GM12878 (cell line): ENCODE measurements around the gene PUDP.

Experiments used
- HDGF ChIP-seq: fragments of 450-650 bp; IDR thresholded peaks from 2 replicates; pipeline ENCODE4 v1.6.1; 2016; ENCODE audit warnings: antibody characterized with exemption
- IKZF1 ChIP-seq: fragments of 450-650 bp; conservative IDR thresholded peaks from 2 replicates; pipeline ENCODE4 v1.6.1; 2017; ENCODE audit warnings: antibody characterized with exemption, mild to moderate bottlenecking
- POLR2AphosphoS5 ChIP-seq: IDR thresholded peaks from 2 replicates; pipeline ENCODE4 v1.6.1; 2011; ENCODE audit warnings: mild to moderate bottlenecking, low read length, inconsistent platforms
- TF ChIP-seq, protein P1 (sequence below), 3 experiments: IDR thresholded peaks in 2 of 3; conservative IDR thresholded peaks in 1 of 3; 2 replicates each; pipeline ENCODE4 v1.5.1; 2011; ENCODE audit warnings: low read depth in 3 of 3, low read length in 3 of 3, mild to moderate bottlenecking in 3 of 3, control low read depth in 2 of 3, moderate library complexity in 2 of 3, inconsistent platforms in 1 of 3, mixed read lengths in 1 of 3; ENCODE audit not compliant: control insufficient read depth in 2 of 3, insufficient read depth in 1 of 3; ENCODE audit errors: extremely low read depth in 1 of 3

- no peak for TF ChIP-seq IKZF1
- no peak for TF ChIP-seq POLR2AphosphoS5
- TF ChIP-seq HDGF: no peak
- TF ChIP-seq, protein P1, sequence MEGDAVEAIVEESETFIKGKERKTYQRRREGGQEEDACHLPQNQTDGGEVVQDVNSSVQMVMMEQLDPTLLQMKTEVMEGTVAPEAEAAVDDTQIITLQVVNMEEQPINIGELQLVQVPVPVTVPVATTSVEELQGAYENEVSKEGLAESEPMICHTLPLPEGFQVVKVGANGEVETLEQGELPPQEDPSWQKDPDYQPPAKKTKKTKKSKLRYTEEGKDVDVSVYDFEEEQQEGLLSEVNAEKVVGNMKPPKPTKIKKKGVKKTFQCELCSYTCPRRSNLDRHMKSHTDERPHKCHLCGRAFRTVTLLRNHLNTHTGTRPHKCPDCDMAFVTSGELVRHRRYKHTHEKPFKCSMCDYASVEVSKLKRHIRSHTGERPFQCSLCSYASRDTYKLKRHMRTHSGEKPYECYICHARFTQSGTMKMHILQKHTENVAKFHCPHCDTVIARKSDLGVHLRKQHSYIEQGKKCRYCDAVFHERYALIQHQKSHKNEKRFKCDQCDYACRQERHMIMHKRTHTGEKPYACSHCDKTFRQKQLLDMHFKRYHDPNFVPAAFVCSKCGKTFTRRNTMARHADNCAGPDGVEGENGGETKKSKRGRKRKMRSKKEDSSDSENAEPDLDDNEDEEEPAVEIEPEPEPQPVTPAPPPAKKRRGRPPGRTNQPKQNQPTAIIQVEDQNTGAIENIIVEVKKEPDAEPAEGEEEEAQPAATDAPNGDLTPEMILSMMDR (IDR thresholded peaks at IDR 0.05 in 2 of 3, conservative IDR thresholded peaks at IDR 0.05 in 1 of 3; ENCODE audit: control insufficient read depth in 2 of 3, extremely low read depth in 1 of 3, insufficient read depth in 1 of 3, low read depth in 3 of 3, low read length in 3 of 3): no peak
Measured at GRCh38 chrX:7133050-7133440, 14.9 kb downstream of the PUDP start.
